Measurements from ENCODE around the gene HOXA4.

HOXA4 gene

DNA sequence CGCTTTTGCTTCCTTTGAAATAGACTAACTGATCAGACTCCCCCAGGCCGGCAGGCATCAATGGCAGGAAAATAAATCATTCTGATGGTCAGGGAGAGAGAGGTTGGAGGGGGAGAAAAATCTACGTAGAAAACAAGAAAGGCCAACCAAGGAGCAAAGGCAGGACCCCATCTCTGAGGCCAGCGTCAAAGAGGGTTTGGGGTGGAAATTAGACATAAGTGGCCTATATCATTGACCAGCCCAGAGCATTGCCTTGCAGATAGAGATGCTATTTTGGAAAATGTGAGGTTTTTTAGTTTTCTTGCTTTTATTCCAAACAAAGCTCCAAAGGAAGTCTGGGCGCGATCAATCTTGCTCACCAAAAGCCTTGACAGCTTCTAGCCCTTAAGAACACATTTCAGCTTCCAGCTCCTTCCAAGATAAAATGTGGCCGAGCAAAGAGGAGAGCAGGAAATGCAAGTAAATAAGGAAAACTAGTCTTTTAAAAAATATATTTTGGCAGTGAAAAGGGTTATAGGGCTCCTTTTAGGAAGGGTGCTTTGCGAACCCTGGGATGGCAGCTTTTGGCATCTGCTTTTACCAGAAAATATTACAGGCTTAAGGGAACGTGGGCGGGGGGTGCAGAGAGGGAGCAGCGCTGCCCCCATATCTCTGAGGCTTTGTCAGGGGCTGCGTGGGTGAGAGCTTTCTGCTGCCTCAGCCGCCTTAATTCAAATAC, 26.1 kb downstream of the HOXA4 start:
- DNase-seq (ENCODE audit: low spot score) = no peak

GRCh38 chr7:27103489-27104226, 26.9 kb downstream of the HOXA4 start:
- no peak for DNase-seq (ENCODE audit: low spot score)

DNA sequence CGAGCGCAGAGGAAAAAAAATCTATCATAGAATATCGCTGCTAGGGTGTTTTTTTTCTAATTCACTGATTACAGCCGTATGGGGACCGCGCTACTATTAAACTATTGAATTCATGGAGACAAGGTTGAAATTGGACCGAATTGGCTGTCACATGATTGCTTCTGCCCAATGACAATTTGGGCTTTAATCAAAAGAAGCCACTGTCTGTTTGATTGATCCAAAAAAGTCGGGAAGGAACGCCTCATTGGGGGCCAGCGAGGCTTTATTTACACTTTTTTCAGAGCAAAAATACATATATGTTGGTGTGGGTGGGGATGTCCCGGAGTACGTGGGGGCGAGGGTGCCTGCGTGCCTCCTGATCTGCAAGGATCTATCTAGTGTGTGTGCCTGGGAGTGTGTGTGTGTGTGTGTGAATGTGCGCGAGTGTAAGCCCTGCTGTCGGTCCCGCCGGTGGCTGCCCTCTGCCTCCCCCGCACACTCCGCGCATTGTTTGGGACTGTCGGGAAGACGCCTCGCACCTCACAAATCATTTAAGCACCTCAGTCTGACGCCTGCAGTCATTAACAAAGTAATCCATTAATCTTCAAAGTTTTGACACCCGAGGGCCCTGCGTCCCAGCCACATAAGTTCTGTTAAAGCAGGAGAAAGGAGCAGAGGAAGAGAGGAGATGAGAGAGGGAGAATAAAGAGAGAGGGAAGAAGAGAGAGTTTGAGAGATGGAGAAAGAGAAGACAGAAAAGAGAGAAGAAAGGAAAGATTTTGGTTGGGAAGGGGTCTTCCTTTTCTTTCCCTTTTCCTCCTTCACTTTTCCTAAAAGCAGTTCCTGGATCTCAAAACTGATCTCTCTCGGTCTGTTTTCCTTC, 27.7 kb downstream of the HOXA4 start, which contains the start of gene HOXA2:
HOXA2 (minus strand) TSS at position 103 of the 862 bp plus-strand sequence. CDS start 183 bp downstream, outside the sequence.
- DNase-seq (ENCODE audit: low spot score) = no peak

DNA sequence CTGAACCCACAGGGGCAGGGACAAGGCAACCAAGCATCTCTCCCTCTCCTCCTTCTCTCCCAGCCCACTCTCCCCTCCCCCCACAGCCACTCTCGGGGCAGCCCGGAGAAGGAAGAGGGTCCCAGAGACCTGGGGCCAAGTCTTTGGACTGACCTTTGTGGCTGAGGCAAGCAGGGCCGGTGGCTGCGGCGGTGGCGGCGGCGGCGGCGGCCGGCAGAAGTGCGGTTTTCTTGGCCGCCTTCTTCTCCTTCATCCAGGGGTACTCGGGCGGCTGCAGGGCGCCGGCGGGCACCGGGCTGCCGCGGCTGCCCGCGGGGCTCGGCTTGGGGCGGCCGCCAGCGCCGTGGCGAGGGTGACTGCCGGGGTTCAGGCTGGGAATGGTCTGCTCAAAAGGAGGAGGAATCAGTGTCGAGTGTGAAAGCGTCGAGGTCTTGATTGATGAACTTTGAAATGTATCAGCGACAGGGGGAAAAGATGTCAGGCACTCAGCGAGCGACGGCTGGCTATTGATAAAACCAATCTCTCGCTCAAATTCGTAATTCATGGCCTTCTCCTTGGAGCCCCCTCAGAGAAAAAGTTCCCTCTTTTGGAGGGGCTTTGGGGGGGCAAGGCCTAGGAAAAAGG, 28.5 kb downstream of the HOXA4 start:
- no peak for DNase-seq (ENCODE audit: low spot score)

GRCh38 chr7:27101171-27101956, 29.2 kb downstream of the HOXA4 start:
- no peak for DNase-seq (ENCODE audit: low spot score)

GRCh38 chr7:27100694-27101170, 29.8 kb downstream of the HOXA4 start:
- DNase-seq (ENCODE audit: low spot score) = no peak

- DNase-seq (ENCODE audit: low spot score) = no peak
These were observed 30.8 kb downstream of the HOXA4 start for GRCh38 chr7:27099453-27100370.

GRCh38 chr7:27098578-27099451, 31.7 kb downstream of the HOXA4 start:
- DNase-seq (ENCODE audit: low spot score) = no peak

- DNase-seq (ENCODE audit: low spot score) = no peak
These were observed 32.6 kb downstream of the HOXA4 start for GRCh38 chr7:27097686-27098577.

DNA sequence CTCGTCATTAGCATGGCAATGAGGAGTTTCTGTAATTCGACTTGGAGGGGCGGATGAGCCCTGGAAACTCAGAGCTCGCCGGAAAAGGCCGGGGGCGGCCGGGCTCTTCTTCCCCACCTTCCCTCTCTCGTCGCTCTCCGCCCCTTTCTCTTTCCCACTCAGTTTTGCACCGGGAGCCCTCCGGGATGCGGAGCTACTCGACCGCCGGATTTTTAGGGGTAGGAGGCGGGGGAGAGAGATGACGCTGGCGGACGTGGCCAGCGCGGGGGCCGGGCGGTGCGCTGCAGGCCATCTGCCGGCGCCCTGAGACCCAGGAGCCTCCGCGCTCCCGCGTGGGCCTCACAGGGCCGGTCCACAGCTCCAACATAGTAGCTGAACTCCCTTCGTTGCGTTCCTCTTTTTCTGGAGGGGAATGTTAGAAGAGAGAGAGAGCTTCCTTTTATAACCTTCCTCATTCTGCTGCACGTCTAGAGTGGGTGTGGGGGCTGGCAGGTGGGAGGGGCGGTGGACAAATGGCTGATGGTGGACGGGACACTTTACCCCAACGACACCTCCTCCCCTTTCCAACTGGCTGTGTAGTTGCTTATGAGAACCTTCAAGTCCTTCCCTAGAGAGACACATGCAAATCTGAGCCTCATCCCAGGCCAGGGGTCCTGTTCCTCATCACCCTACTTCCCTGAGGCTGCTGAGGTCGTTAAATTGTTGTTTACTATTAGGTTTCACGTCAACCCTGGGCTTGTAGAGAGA, 33.6 kb downstream of the HOXA4 start:
- peak; percentile 12 for DNase-seq (ENCODE audit: low spot score)

DNA sequence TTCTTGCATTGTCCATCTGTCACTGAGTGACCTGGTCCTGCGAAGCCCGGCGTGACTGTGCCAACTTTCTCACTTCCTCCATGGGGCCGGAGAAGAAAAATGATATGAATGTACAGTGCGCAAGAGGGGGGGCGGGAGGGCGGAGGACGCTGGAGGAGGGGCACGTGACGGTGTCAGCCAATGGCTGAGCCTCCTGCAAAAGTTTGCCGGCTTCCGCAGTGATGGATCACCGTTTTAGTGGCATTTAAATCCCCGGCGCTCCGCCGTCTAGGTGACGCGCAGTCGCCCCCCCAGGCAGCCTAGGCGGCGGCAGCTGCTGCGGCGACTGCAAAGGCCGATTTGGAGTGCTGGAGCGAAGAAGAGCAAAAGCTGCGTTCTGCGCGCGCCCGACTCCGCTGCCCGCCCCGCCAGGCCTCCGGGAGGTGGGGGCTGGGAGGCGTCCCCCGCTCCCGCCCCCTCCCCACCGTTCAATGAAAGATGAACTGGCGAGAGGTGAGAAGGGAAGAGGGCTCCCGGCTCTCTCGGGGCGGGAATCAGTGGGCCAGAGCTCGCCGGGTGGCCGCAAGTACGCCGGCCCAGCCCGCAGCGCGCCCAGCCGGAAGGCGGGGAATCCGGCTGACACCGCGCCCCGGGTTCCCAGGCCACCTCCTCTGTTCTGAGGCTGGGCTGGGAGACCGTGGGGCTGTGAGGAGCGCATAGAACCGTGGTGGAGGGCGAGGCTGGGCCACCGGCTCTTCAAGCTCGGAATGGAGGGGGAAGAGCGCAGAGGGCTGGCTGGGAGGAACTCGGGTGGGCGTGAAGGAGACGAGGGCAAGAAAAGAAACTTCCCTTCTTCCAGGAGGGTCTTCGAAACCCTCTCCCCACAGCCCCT, 34.4 kb downstream of the HOXA4 start, which contains the start of gene HOXA1:
HOXA1 (minus strand) TSS at position 104 of the 871 bp plus-strand sequence; CDS start at position 16, 88 bp downstream.
- peak; percentile 23 for DNase-seq (ENCODE audit: low spot score)

DNA sequence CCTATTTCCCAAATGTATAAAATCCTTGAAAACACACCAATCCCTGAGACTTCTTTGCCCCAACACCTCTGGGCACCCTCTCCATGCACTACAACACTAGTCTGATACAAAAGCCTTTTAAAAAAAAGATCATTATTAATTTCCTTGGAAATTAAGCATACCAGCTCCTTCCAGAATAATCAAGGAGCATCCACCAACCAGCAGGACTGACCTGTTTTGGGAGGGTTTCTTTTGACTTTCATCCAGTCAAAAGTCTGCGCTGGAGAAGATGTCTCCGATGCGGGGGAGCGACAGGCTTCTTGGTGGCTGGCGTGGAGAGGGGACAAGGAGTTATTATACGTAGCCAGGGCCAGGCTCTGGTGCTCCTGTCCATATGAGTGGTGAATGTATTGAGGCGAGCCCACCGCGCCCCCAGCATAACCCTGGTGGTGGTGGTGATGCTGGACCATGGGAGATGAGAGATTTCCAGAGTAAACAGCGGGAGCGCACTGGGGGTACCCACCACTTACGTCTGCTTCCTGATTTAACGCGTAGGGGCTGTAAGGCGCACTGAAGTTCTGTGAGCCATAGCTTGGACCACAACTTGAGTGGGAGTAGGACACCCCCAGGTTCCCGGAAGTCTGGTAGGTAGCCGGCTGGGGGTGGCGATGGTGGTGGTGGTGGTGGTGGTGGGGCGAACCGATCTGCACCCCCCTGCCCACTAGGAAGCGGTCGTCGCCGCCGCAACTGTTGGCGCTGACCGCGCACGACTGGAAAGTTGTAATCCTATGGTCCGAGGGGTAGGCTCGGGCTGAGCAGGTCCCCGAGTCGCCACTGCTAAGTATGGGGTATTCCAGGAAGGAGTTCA, 35.3 kb downstream of the HOXA4 start:
- no peak for DNase-seq (ENCODE audit: low spot score)

DNA sequence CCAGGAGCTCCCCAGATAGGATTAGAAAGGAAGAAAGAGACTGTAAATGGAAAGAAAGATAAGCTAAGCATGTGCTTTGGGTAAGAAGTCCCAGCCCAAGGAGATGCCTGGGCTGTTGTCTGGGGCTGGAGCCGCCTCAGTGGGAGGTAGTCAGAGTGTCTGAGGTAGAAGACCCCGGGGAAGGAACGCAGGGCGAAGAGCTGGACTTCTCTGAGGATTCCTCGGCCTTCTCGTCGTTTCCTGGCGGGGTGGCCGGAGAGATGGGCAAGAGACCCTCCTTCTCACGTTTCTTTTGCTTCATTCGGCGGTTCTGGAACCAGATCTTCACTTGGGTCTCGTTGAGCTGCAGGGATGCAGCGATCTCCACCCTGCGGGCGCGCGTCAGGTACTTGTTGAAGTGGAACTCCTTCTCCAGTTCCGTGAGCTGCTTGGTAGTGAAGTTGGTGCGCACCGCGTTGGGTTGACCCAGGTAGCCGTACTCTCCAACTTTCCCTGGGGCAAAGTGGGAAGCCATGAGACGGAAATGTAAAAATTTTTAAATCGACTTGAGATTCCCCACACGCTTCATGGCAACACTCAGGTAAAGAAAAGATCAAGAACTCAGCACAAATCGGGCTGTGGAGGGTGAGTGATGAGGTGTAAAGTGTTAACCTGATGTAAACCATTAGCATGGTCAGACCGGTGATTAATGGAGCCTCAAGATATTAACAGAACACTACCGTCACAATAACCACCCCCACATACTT, 36.1 kb downstream of the HOXA4 start:
- DNase-seq (ENCODE audit: low spot score) = no peak

DNA sequence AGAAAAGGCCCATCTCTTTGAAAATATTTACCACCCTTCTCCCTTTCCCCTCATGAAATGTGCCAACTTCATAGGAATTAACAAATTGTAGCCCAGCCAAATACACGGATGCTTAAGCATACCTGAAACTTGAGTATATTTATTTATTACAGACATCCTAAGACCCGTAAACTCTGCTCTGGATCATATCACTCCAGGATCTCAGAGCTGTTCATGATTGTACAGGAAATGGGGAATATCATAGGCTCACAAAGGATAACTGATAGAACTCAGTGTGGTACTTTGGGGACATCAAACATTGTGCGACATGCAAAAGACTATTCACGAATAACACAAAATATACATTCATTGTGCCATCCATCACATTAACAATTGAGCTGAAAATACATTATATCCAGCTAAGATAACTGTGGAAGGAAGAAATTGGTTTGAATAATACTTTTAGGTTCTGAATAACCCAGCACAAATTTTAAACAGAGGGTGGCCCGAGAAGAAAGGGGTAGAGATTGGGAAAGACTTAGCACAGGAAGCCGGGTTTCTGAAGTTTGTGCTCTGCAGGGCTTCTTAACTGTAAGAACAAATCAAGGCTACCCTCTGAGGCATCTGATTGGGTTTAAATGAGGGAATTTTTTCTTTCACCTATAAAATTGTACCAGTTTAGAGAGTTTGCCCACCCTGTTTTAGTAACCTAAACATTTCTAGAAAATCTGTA, 37.2 kb downstream of the HOXA4 start:
- DNase-seq (ENCODE audit: low spot score) = no peak

Data from Ammon's horn (tissue), 1 donor.